Activated CD8-positive, alpha-beta memory T cell treated with anti-CD3 and anti-CD28 coated beads, Interleukin-2, amount 50 U/mL, for 48 hours (primary cell): ENCODE measurements around the gene LSM10.

ENCODE experiments used
- DNase-seq: peaks from one replicate; pipeline ENCODE4 v3.0.0-alpha.2; 2020

Gene LSM10

DNA sequence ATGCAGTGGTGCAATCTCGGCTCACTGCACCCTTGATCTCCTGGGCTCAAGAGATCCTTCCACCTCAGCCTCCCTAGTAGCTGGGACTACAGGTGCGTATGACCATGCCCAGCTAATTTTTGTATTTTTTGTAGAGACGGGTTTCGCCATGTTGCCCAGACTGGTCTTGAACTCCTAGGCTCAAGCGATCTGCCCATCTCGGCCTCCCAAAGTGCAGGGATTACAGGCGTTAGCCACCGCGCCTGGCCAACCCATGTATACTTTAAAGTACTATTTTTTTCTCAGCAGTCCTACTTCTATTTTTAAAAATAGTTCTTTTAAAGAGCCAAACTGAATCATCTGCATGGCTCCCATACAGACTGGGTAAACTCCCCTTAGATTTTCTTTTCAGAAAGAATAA, 15.5 kb downstream of the LSM10 start:
- DNase-seq, result no peak

- no peak for DNase-seq
Observed at GRCh38 chr1:36381405-36381804, 16.3 kb downstream of the LSM10 start.

GRCh38 chr1:36380782-36381181, 16.9 kb downstream of the LSM10 start:
- DNase-seq, result no peak

DNA sequence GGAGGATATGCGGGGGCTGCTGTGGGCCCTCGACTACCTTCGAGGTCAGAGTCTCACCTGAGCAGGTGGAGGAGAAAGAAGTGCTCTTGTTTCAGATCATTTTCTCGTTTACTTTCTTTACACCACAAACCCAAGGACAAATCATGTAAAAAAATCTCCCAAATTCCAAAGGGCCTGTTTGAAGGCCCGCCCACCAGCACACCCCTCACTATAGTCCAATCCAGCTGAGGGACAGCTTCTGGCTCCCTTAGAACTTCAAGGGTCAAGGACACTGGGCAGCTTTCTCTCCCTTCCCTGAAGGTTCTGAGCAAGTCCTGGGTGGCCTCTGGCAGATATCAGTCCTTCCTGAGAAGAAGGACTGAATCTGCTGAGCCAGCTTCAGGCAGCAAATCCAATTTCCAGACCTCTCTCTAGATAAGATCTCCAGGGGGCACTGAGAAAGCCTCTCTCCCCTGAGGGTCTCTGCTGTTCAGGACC, 17.5 kb downstream of the LSM10 start:
- DNase-seq, result no peak

DNA sequence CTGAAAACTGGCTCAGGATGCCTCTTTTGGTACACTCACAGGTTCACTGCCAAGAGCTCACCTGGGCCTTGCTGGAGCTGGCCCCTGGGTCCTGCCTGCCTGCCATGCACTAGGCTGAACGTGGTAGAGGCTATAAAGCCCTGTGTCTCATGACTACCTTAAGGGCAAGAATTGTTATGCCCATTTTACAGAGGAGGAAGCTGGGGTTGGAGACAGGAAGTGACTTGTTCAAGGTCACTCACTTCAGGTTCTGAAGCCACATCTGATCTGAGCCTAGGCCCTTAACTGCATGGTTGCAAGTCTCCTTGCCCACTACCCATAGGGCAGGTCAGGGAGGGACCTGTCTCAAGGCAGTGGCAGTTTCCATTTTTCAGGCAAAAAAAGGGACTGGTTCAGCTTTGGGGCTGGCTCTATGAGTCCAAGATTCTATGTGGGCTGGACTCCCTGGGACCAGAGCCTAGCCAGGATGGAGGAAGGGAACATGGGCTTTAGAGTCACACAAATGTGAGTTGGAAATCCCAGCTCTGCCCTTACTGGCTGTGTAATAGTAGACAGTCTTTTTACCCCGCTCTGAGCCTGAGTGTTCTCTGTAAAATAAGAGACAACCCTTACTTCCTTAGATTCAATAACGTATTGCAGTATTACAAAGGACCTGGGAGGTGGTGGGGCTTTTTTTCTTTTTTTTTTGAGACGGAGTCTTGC, 19.8 kb downstream of the LSM10 start:
- DNase-seq, result no peak

GRCh38 chr1:36372617-36373016, 25.1 kb downstream of the LSM10 start:
- DNase-seq, result no peak

GRCh38 chr1:36369061-36369861, 28.4 kb downstream of the LSM10 start:
- DNase-seq, result peak; percentile 97

- no peak for DNase-seq
Observed at GRCh38 chr1:36367798-36368197, 29.9 kb downstream of the LSM10 start.

DNA sequence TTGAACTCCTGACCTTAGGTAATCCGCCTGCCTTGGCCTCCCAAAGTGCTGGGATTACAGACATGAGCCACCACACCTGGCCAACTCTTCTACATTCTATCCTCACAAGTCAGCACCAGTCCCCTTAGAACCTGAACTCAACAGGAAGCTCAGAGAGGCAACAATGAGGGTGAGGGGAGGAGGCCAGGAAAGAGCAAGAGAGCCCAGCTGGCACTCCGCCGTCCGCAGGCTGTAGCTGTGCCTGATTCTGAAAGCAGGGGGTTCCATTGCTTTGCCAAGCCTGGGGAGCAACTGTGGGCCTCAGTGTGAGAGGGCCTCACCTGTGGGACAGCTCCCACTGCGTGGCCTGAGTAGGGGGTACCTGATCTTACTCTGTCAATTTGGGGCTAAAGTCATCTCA, 30.6 kb downstream of the LSM10 start:
- no peak for DNase-seq

- no peak for DNase-seq
Observed at GRCh38 chr1:36366091-36366661, 31.5 kb downstream of the LSM10 start.

GRCh38 chr1:36365381-36365780, 32.3 kb downstream of the LSM10 start:
- no peak for DNase-seq

DNA sequence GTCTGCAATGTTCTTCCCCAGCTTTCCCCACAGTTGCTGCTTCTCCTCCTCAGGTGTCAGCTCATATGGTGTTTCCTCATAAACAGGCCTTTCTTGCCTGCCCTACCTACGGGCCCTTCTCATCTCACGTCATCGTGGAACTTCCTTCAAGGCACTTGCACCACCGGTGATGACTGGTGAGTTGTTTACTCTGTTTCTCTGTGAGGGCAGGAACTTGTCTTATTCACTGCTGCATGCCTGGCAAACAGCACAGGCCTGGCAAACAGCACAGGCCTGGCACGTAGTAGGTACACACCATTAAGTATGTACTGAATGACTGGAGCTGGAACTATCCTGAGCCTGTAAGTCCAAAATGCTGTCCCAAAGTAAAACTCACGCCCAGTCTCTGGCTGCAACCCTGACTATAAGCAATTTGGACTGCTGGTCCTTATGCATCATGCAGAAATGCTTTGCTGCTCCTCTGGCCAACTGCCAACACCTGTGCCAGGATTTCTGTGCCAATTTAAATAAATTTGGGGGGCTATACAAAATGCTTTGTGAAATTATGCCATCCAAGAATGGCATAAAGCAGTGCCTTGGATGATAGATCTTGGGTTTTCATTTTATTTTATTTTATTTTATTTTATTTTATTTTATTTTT, 37.7 kb downstream of the LSM10 start:
- no peak for DNase-seq

DNA sequence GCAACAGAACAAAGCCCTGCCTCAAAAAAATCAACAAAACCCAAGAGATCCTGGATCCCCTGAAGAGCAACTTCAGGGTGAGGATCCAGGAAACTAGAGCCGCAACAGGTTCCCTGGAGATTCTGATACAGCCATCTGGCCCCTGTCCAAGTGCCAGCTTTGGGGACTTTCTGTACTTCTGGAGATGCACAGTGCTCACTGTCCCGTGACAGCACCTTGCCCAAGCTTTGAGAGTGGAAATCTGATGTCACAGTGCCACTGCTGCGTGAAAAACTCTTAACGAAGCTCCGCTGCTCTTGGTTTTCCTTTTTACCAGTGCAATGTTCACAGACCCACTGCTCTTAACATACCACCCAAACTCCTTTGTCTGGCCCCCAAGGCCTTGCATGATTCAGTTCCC, 38.3 kb downstream of the LSM10 start:
- no peak for DNase-seq

- no peak for DNase-seq
Observed at GRCh38 chr1:36358514-36359084, 39.1 kb downstream of the LSM10 start.

DNA sequence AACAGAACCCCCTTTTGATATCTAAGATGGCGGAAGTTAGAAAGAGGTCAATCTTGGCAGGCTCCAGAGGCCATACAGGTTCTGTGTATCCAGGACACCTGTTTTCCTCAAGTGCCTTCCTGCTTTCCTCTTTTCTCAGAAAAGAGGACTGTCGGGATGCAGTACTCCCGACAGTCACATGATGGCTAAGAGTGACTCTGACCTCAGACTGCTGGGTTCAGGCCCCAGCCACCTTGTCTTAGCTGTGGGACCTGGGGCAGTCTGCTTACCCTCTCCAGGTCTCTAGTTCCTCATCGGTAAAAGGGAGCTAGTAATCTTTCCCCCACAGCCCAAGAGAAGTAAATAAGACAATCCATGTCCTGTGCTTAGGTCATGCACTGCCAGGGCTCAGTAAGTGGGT, 41.9 kb downstream of the LSM10 start:
- no peak for DNase-seq

DNA sequence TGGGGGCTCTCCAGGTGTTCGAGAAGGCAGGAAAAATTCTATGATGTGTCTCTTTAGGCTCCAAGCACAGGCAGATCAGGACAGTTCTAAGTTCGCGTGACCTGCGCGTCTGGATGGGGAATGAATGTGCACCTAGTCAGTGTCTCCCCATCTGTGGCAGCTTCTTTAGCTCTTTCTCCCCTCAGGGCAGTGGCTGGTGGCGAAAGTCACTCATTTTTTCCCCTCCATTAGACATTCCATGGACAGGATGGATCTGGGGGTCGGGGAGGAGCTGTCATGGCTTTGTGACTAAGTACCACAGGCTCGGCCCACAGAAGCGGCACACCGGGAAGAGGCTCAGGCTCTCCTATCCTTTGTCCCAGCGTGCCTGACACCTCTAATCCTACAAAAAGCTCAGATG, 43.2 kb downstream of the LSM10 start:
- DNase-seq, result no peak

- no peak for DNase-seq
Observed at GRCh38 chr1:36352910-36353878, 44.5 kb downstream of the LSM10 start.

- no peak for DNase-seq
Observed at GRCh38 chr1:36352125-36352909, 45.4 kb downstream of the LSM10 start.

DNA sequence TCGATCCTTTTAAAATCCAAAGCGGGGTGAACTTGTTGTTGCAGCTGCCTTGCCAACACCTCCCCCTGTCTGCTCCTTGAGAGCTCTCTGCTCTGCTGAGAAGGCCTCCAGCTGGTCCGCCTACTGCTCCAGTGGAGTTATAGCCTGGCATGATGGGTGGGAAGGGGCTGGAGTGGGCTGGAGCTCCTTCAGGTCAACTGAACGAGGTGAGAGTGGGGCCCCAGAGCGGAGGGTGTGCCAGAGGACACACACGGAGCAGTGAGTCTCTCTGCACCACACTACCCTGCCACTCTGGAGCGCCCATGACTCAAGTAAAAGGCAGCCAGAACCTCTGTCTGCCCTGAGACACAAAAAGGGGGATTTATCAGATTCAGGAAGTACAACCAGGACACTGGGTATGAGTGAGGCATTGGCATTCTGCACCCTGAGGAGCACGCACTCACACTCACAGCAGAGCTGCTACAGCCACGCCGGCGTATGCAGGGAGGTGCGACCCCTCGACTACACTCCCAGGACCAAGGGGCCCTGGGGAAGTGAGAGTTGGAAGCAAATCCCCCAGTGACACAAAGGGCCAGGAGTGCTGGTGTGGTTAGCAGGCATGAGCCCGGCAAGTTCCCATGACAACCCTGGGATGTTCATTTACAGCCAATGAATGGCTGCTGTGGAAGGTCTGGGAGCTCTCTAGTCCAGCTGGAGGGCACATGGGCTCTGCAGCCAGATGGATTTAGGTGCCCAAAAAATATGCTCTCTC, 46.3 kb downstream of the LSM10 start:
- no peak for DNase-seq

DNA sequence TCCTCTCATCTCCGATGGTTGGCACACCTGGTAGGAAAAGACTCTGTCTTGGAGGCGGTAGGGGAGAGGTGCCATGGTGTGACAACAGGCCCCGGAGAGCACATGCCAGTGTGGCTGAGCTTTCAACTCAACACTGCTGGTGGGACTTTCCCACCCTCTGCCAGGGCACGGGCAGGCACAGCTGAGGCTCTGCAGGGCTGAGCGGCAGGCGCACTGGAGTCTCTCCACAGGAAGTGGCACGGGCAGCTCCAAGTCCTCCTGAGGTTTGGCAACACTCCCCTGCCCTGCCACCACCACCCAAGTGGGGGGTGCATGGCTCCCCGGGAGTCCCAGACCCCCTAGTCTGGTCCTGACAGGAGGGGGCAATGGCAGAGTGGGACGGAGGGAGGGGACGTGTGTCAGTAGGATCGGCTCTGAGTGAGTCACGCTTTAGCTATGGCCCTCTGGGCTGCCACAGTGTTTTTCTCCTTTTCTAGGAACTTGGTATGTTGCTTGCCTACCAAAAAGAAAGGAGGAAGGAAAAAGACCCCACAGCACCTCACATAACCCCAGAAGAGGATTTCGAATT, 47.0 kb downstream of the LSM10 start:
- DNase-seq, result peak; percentile 62
